SK-N-SH (cell line): Measurements from ENCODE around the gene DENND1A. TPM values are rescaled to one million over a fixed set of nuclear protein-coding genes. Genes with fewer than 3 reads are reported as not detected.

ENCODE experiments used
- CTCF ChIA-PET: fragments of 300-600, 350-600 bp; formaldehyde crosslinking; extraction: SDS; loops from one replicate; lab custom pipeline; 2021; lab: Yijun Ruan, JAX
- POLR2A ChIA-PET: fragments of 350-600 bp; sonication (Branson Sonifier 250); formaldehyde crosslinking; extraction: SDS; loops from one replicate; lab custom pipeline; 2020; ENCODE audit warnings: antibody characterized with exemption, inconsistent platforms; lab: Yijun Ruan, JAX
- DNase-seq: peaks from one replicate; pipeline ENCODE4 v3.0.0; 2012
- H2AFZ ChIP-seq: fragments of 200-600 bp; sonication (generic); 2 replicates; pipeline ENCODE4 v1.8.1; 2016; ENCODE audit warnings: antibody characterized with exemption, mild to moderate bottlenecking, low read depth
- H3F3A ChIP-seq: fragments of 200-600 bp; sonication (generic); replicated peaks from 2 replicates; pipeline ENCODE3; 2016; ENCODE audit warnings: antibody characterized with exemption, mild to moderate bottlenecking; ENCODE audit not compliant: insufficient read depth
- H3K27ac ChIP-seq, 2 experiments: fragments of 200-500 bp in 1 of 2; fragments of 200-600 bp in 1 of 2; sonication (Bioruptor generic) in 1 of 2; sonication (generic), shearing (Covaris generic) in 1 of 2; 2 replicates each; pipeline versions ENCODE4 v1.5.1 to v1.6.1; 2014 to 2016; ENCODE audit warnings: low read depth in 2 of 2, inconsistent platforms in 1 of 2, low read length in 1 of 2, mild to moderate bottlenecking in 1 of 2, mixed read lengths in 1 of 2
- H3K27me3 ChIP-seq: fragments of 200-600 bp; sonication (generic), shearing (Covaris generic); 2 replicates; pipeline ENCODE4 v1.6.1; 2016; ENCODE audit warnings: mixed run types; ENCODE audit not compliant: insufficient read depth
- H3K36me3 ChIP-seq, 2 experiments: fragments of 200-500 bp in 1 of 2; fragments of 200-600 bp in 1 of 2; sonication (Bioruptor generic) in 1 of 2; sonication (generic) in 1 of 2; replicated peaks in 1 of 2; 2 replicates each; pipeline versions ENCODE3 to v1.5.1; 2014 to 2016; ENCODE audit warnings: low read length in 1 of 2, mild to moderate bottlenecking in 1 of 2; ENCODE audit not compliant: insufficient read depth in 2 of 2, control insufficient read depth in 1 of 2
- H3K4me1 ChIP-seq, 2 experiments: fragments of 200-500 bp in 1 of 2; fragments of 200-600 bp in 1 of 2; sonication (Bioruptor generic) in 1 of 2; sonication (generic), shearing (Covaris generic) in 1 of 2; 2 replicates each; pipeline versions ENCODE4 v1.5.1 to v1.6.1; 2014 to 2016; ENCODE audit warnings: low read depth in 1 of 2, low read length in 1 of 2, mixed run types in 1 of 2; ENCODE audit not compliant: insufficient read depth in 2 of 2, control insufficient read depth in 1 of 2
- H3K4me2 ChIP-seq: fragments of 200-600 bp; sonication (generic), shearing (Covaris generic); 2 replicates; pipeline ENCODE4 v1.6.1; 2017; ENCODE audit warnings: mixed run types
- H3K4me3 ChIP-seq, 2 experiments: fragments of 200-500 bp in 1 of 2; fragments of 200-600 bp in 1 of 2; sonication (Bioruptor generic) in 1 of 2; sonication (generic), shearing (Covaris generic) in 1 of 2; 2 replicates each; pipeline versions ENCODE4 v1.5.1 to v1.8.1; 2014 to 2016; ENCODE audit warnings: low read depth in 2 of 2, inconsistent platforms in 1 of 2, low read length in 1 of 2, mild to moderate bottlenecking in 1 of 2, mixed read lengths in 1 of 2, moderate library complexity in 1 of 2
- H3K79me2 ChIP-seq: fragments of 200-600 bp; sonication (generic); 2 replicates; pipeline ENCODE4 v1.8.1; 2017; ENCODE audit warnings: mild to moderate bottlenecking; ENCODE audit not compliant: insufficient read depth
- H3K9ac ChIP-seq: fragments of 200-600 bp; sonication (generic); 2 replicates; pipeline ENCODE4 v1.6.1; 2017; ENCODE audit warnings: mixed run types
- H3K9me2 ChIP-seq: fragments of 200-600 bp; sonication (generic); 2 replicates; pipeline ENCODE4 v1.6.1; 2017; ENCODE audit warnings: mixed run types
- H3K9me3 ChIP-seq: fragments of 200-600 bp; sonication (generic); 2 replicates; pipeline ENCODE4 v1.6.1; 2017; ENCODE audit warnings: mixed run types, mild to moderate bottlenecking, moderate library complexity
- H4K20me1 ChIP-seq: fragments of 200-600 bp; sonication (generic); 2 replicates; pipeline ENCODE4 v1.6.1; 2017; ENCODE audit warnings: mild to moderate bottlenecking, mixed run types; ENCODE audit not compliant: insufficient read depth
- ELF1 ChIP-seq: IDR thresholded peaks from 2 replicates; pipeline ENCODE4 v1.4.0; 2012
- EP300 ChIP-seq, 2 experiments: IDR thresholded peaks; 2 replicates each; pipeline versions ENCODE4 v1.4.0 to v1.6.1; 2012; ENCODE audit warnings: borderline replicate concordance in 1 of 2, low read depth in 1 of 2, low read length in 1 of 2
- EZH2phosphoT487 ChIP-seq: fragments of 200-600 bp; sonication (generic); IDR thresholded peaks from 2 replicates; pipeline ENCODE4 v1.6.1; 2017; ENCODE audit warnings: low read depth, mixed run types, mild to moderate bottlenecking, antibody characterized with exemption, moderate library complexity, borderline replicate concordance
- FOXM1 ChIP-seq: IDR thresholded peaks from 2 replicates; pipeline ENCODE4 v1.4.0; 2012; ENCODE audit warnings: low read depth, mild to moderate bottlenecking
- GABPA ChIP-seq: IDR thresholded peaks from 2 replicates; pipeline ENCODE4 v1.4.0; 2012; ENCODE audit warnings: low read depth, mild to moderate bottlenecking
- IRF3 ChIP-seq: fragments of 150-350 bp; IDR thresholded peaks from 2 replicates; pipeline ENCODE4 v1.6.1; 2016; ENCODE audit warnings: mild to moderate bottlenecking, low read depth, low read length
- JUND ChIP-seq: IDR thresholded peaks from 2 replicates; pipeline ENCODE4 v1.4.0; 2012
- MAX ChIP-seq: IDR thresholded peaks from 2 replicates; pipeline ENCODE4 v1.4.0; 2012; ENCODE audit warnings: low read depth
- MEF2A ChIP-seq: IDR thresholded peaks from 2 replicates; pipeline ENCODE4 v1.4.0; 2012; ENCODE audit warnings: low read depth, borderline replicate concordance
- NRF1 ChIP-seq: IDR thresholded peaks from 2 replicates; pipeline ENCODE4 v1.6.1; 2012; ENCODE audit warnings: low read depth, mild to moderate bottlenecking, low read length
- RAD21 ChIP-seq: IDR thresholded peaks from 2 replicates; pipeline ENCODE4 v1.6.1; 2012; ENCODE audit warnings: mild to moderate bottlenecking, low read length
- REST ChIP-seq: IDR thresholded peaks from 2 replicates; pipeline ENCODE4 v1.6.1; 2012; ENCODE audit warnings: mild to moderate bottlenecking, low read depth, low read length, moderate library complexity
- RFX5 ChIP-seq: IDR thresholded peaks from 2 replicates; pipeline ENCODE4 v1.6.1; 2012; ENCODE audit warnings: mild to moderate bottlenecking, improper control_type of control experiment, low read length
- SIN3A ChIP-seq: IDR thresholded peaks from 2 replicates; pipeline ENCODE4 v1.6.1; 2012; ENCODE audit warnings: low read depth, mild to moderate bottlenecking, low read length, moderate library complexity, borderline replicate concordance
- TAF1 ChIP-seq: IDR thresholded peaks from 2 replicates; pipeline ENCODE4 v1.6.1; 2012; ENCODE audit warnings: low read depth, mild to moderate bottlenecking, low read length, moderate library complexity, borderline replicate concordance
- TCF12 ChIP-seq: IDR thresholded peaks from 2 replicates; pipeline ENCODE4 v1.4.0; 2012
- TEAD4 ChIP-seq: IDR thresholded peaks from 2 replicates; pipeline ENCODE4 v1.4.0; 2012; ENCODE audit warnings: mild to moderate bottlenecking, borderline replicate concordance; ENCODE audit not compliant: insufficient read depth
- USF1 ChIP-seq: IDR thresholded peaks from 2 replicates; pipeline ENCODE4 v1.4.0; 2012; ENCODE audit warnings: low read depth, borderline replicate concordance
- ZBTB33 ChIP-seq: IDR thresholded peaks from 2 replicates; pipeline ENCODE4 v1.4.0; 2012; ENCODE audit warnings: low read depth, borderline replicate concordance
- WGBS: methylation state at CpG from one replicate; pipeline ENCODE4 v1.1.6; 2017; ENCODE audit warnings: low lambda C conversion rate; 5-methylcytosine and 5-hydroxymethylcytosine counted together
- polyA plus RNA-seq, 3 experiments: library from polyadenylated mRNA; depleted of rRNA; stranded (reverse); fragments of >200 nt; gene quantifications; 2 replicates each; pipeline ENCODE4 v1.2.3, GENCODE V29; 2012

The DENND1A gene
- polyA plus RNA-seq, 1 of the 3 experiments (the other 2 are of a cell fraction) = 25.4 TPM

- TF ChIP-seq REST = no peak
Observed at GRCh38 chr9:123551734-123552133, 378.2 kb downstream of the DENND1A start (continued).

GRCh38 chr9:123550797-123551196 lies 379.1 kb downstream of the DENND1A start:
- no peak overlapping the region for H3K27ac ChIP-seq
- H3K9ac ChIP-seq = no peak overlapping the region
- no peak overlapping the region for H3K4me3 ChIP-seq
- H3K79me2 ChIP-seq = no peaks in the 10 kb centered on the region
- H3K36me3 ChIP-seq = peaks cover 0 to 6% of the 10 kb centered on the region in 2 experiments
- H2AFZ ChIP-seq = no peak overlapping the region
- DNase-seq = peak; percentile 37
- no peak overlapping the region for H3K4me2 ChIP-seq
- no peaks in the 10 kb centered on the region for H3K9me2 ChIP-seq
- no peaks in the 10 kb centered on the region for H4K20me1 ChIP-seq
- POLR2A ChIA-PET = no interaction called here
- TF ChIP-seq TAF1 (no peak), USF1 (no peak), JUND (no peak), RFX5 (no peak), EP300 (IDR thresholded peaks at IDR 0.05; ENCODE audit: borderline replicate concordance in 1 of 2, low read depth in 1 of 2, low read length in 1 of 2) (no peak), NRF1 (no peak), REST (no peak), EZH2phosphoT487 (no peak), FOXM1 (no peak), TEAD4 (no peak), MEF2A (no peak), RAD21 (no peak), MAX (no peak), TCF12 (no peak), ELF1 (no peak), ZBTB33 (no peak), IRF3 (no peak), SIN3A (no peak), GABPA (no peak)
- TF ChIP-seq, all 33 proteins: peak for 0
- 88% methylated on average over 5 of the region's 5 CpGs for whole genome bisulfite sequencing
- H3F3A ChIP-seq = no peaks in the 10 kb centered on the region
- peaks cover 0 to 4% of the 10 kb centered on the region in 2 experiments; a peak in 1 of 4 replicates for H3K4me1 ChIP-seq
- no peaks in the 10 kb centered on the region for H3K9me3 ChIP-seq
- CTCF ChIA-PET = interaction anchor here (1.0 to 1.8 kb wide), 2 partner anchors 489 to 490 kb away, joined by 3 to 6 read pairs; no protein-coding TSS in a partner anchor
- H3K27me3 ChIP-seq = no peaks in the 10 kb centered on the region
